Transverse colon (tissue), 4 donors: ENCODE results near the gene PON3. TPM values are rescaled to one million over a fixed set of nuclear protein-coding genes. Genes with fewer than 3 reads are reported as not detected.

Experiments used
- DNase-seq: peaks from one replicate; pipeline ENCODE4 v3.0.0-alpha.2; 2019
- H3K27ac ChIP-seq, 4 donors: fragments of 200-600 bp; sonication (generic); 2 replicates each; pipeline ENCODE4 v1.5.1; 2016 to 2018; ENCODE audit warnings: inconsistent platforms in 4 of 4
- H3K27me3 ChIP-seq: fragments of 200-600 bp; sonication (generic); 2 replicates; pipeline ENCODE4 v1.5.1; 2017; ENCODE audit warnings: inconsistent platforms
- H3K36me3 ChIP-seq, 4 donors: fragments of 200-600 bp; sonication (generic); 2 replicates each; pipeline ENCODE4 v1.5.1; 2017 to 2019; ENCODE audit warnings: inconsistent platforms in 4 of 4
- H3K4me1 ChIP-seq, 4 donors: fragments of 200-600 bp; sonication (generic); 2 replicates each; pipeline ENCODE4 v1.5.1; 2017 to 2020; ENCODE audit warnings: inconsistent platforms in 4 of 4
- H3K4me3 ChIP-seq, 4 donors: fragments of 200-600 bp; sonication (generic); 1 replicate in 1 of 4; 2 replicates in 3 of 4; pipeline versions ENCODE4 v1.5.1 to v1.6.1; 2017 to 2019; ENCODE audit warnings: inconsistent platforms in 4 of 4
- H3K9me3 ChIP-seq, 2 donors: fragments of 200-600 bp; sonication (generic); 2 replicates each; pipeline ENCODE4 v1.5.1; 2017 to 2019; ENCODE audit warnings: inconsistent platforms in 2 of 2
- EP300 ChIP-seq: sonication (generic); formaldehyde crosslinking; IDR thresholded peaks from one replicate; pipeline ENCODE4 v1.6.1; 2017; ENCODE audit warnings: antibody characterized with exemption, low read depth
- POLR2A ChIP-seq: fragments of 450-650 bp; IDR thresholded peaks from one replicate; pipeline ENCODE4 v1.6.1; 2016; ENCODE audit warnings: antibody characterized with exemption, mild to moderate bottlenecking, moderate library complexity
- POLR2AphosphoS5 ChIP-seq, 3 donors: sonication (generic); formaldehyde crosslinking; IDR thresholded peaks; one replicate each; pipeline ENCODE4 v1.6.1; 2016; ENCODE audit warnings: antibody characterized with exemption in 3 of 3
- WGBS, 2 donors: methylation state at CpG; one replicate each; pipeline ENCODE4 v1.1.5; 2018; ENCODE audit warnings: low coverage in 1 of 2; 5-methylcytosine and 5-hydroxymethylcytosine counted together
- in situ Hi-C, 4 donors: fragments of 200-750 bp; cut with MboI; loops; one replicate each; pipeline versions ENCODE4 v1.15.0 to v1.15.1; 2017; ENCODE audit warnings: low sequenced_read_pairs in 3 of 4, low pct_ligation_motif_present in 1 of 4, low pct_unique_long_range_greater_than_20kb in 1 of 4
- intact Hi-C: fragments of 100-400 bp; cut with DNase I; formaldehyde crosslinking; loops from one replicate; pipeline ENCODE4 v1.15.1; 2023; ENCODE audit warnings: low total_unique reads
- small RNA-seq, 4 donors: library from RNA; depleted of rRNA; stranded (forward); fragments of <200 nt; gene quantifications; one replicate each; pipeline ENCODE3, GENCODE V24; 2016
- total RNA-seq, 4 donors: library from RNA; depleted of rRNA; stranded (reverse); fragments of >200 nt; gene quantifications; one replicate each; pipeline ENCODE4 v1.1.0, GENCODE V29; 2016
- TF ChIP-seq, protein P1 (sequence below), 5 experiments: fragments of 200-600 bp in 3 of 5; fragments of 450-650 bp in 2 of 5; sonication (generic) in 3 of 5; IDR thresholded peaks; 1 replicate in 2 of 5; 2 replicates in 3 of 5; pipeline ENCODE4 v1.5.1; 2016 to 2017; ENCODE audit warnings: antibody characterized with exemption in 5 of 5, inconsistent platforms in 3 of 5, mild to moderate bottlenecking in 2 of 5, moderate library complexity in 1 of 5

Gene PON3
- total RNA-seq, 4 donors from 2014 or later: 0.60 to 4.2 (median 3.0) TPM; not detected in 1

DNA sequence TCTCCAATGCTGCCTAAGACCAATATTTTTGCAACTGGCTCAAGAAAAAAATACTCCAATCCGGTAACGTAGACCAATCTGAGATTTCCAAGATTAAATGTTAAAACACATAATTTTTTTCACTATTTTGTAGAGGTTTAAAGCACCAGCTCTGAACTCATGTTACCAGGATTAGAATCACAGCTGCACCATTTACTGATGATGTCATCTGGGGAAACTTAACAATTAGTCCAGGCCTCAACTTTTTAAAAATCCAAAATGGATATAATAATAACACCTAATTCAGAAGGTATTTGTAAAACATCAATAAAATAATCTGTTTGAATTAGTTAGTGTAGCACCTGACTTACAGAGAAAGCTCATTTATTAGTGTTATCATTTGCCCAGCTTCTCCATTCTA, 86.2 kb downstream of the PON3 start:
- Histone ChIP-seq H3K9me3 (no peaks in the 10 kb centered on the region), H3K36me3 (no peaks in the 10 kb centered on the region), H3K27me3 (no peaks in the 10 kb centered on the region), H3K4me3 (no peak overlapping the region), H3K27ac (no peak overlapping the region), H3K4me1 (no peaks in the 10 kb centered on the region)
- 83 to 89% methylated on average over 2 of the region's 2 CpGs for WGBS, 2 donors
- TF ChIP-seq EP300: no peak
- TF ChIP-seq POLR2A: no peak
- TF ChIP-seq, protein P1, sequence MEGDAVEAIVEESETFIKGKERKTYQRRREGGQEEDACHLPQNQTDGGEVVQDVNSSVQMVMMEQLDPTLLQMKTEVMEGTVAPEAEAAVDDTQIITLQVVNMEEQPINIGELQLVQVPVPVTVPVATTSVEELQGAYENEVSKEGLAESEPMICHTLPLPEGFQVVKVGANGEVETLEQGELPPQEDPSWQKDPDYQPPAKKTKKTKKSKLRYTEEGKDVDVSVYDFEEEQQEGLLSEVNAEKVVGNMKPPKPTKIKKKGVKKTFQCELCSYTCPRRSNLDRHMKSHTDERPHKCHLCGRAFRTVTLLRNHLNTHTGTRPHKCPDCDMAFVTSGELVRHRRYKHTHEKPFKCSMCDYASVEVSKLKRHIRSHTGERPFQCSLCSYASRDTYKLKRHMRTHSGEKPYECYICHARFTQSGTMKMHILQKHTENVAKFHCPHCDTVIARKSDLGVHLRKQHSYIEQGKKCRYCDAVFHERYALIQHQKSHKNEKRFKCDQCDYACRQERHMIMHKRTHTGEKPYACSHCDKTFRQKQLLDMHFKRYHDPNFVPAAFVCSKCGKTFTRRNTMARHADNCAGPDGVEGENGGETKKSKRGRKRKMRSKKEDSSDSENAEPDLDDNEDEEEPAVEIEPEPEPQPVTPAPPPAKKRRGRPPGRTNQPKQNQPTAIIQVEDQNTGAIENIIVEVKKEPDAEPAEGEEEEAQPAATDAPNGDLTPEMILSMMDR (IDR thresholded peaks at IDR 0.05): no peak
- no peak for TF ChIP-seq POLR2AphosphoS5 (IDR thresholded peaks at IDR 0.05)
- intact Hi-C loops: no loop called here
- in situ Hi-C loops: no loop called here
- no peak for DNase-seq

Small RNAs within 50 kb of the gene (small RNA-seq; reads per million reads assigned to genes)
- 0 reads per million in 4 donors for gene AC004022.2

Other genes starting within 250 kb of the PON3 start
- gene PON1, start 71.8 kb downstream of the PON3 start, total RNA-seq: 1 to 10 TPM in 1 of 4 donors, not detected in 3; 1.6 TPM
- gene PON2, start 38.7 kb upstream of the PON3 start, total RNA-seq: 100 to 1,000 TPM; 120 to 299 (median 188) TPM
- gene ASB4, start 89.6 kb upstream of the PON3 start, total RNA-seq: not detected
- 100 to 1,000 TPM; 134 to 510 (median 273) TPM for gene PDK4, start 200.1 kb upstream of the PON3 start, total RNA-seq